PC-9 (cell line): ENCODE data around the gene KRTAP10-5. TPM values are rescaled to one million over a fixed set of nuclear protein-coding genes. Genes with fewer than 3 reads are reported as not detected.

ENCODE experiments used
- BruUV-seq: library from RNA; stranded (reverse); fragments of 400-500 nt; replicated peaks from 2 replicates; lab custom pipeline; 2021; lab: Mats Ljungman, UMichigan
- CTCF ChIA-PET: fragments of 300-600 bp; sonication (Branson Sonifier 250); formaldehyde crosslinking; loops from one replicate; lab custom pipeline; 2022; ENCODE audit warnings: antibody characterized with exemption; lab: Charles Lee
- POLR2A ChIA-PET: fragments of 300-600 bp; sonication (Branson Sonifier 250); formaldehyde crosslinking; loops from one replicate; lab custom pipeline; 2022; ENCODE audit warnings: antibody characterized with exemption; ENCODE audit not compliant: unreplicated experiment; lab: Charles Lee
- DNase-seq, 2 experiments: peaks; one replicate each; pipeline versions ENCODE4 v3.0.0 to v3.0.0-alpha.2; 2015 to 2022; ENCODE audit warnings: mixed read lengths in 1 of 2
- H2AFZ ChIP-seq: fragments of 200-600 bp; sonication (generic); 2 replicates; pipeline ENCODE4 v1.8.1; 2017; ENCODE audit warnings: antibody characterized with exemption
- H3F3A ChIP-seq: fragments of 200-600 bp; sonication (generic); 2 replicates; pipeline ENCODE4 v1.8.1; 2017; ENCODE audit warnings: antibody characterized with exemption, mild to moderate bottlenecking, low read depth; ENCODE audit not compliant: insufficient read depth
- H3K27ac ChIP-seq: fragments of 200-600 bp; sonication (generic); 2 replicates; pipeline ENCODE4 v1.6.1; 2016; ENCODE audit warnings: mixed run types
- H3K27me3 ChIP-seq: fragments of 200-600 bp; sonication (generic); 2 replicates; pipeline ENCODE4 v1.6.1; 2016; ENCODE audit warnings: low read depth, mixed run types; ENCODE audit not compliant: insufficient read depth
- H3K36me3 ChIP-seq: fragments of 200-600 bp; sonication (generic); 2 replicates; pipeline ENCODE4 v1.6.1; 2016; ENCODE audit warnings: low read depth, mixed run types
- H3K4me1 ChIP-seq: fragments of 200-600 bp; sonication (generic); replicated peaks from 2 replicates; pipeline ENCODE4 v1.6.1; 2016; ENCODE audit warnings: mixed run types; ENCODE audit not compliant: insufficient read depth
- H3K4me2 ChIP-seq: fragments of 200-600 bp; sonication (generic); 2 replicates; pipeline ENCODE4 v1.6.1; 2017; ENCODE audit warnings: mixed run types
- H3K4me3 ChIP-seq: fragments of 200-600 bp; sonication (generic); 2 replicates; pipeline ENCODE4 v1.6.1; 2016; ENCODE audit warnings: mixed run types
- H3K79me2 ChIP-seq: fragments of 200-600 bp; sonication (generic); 2 replicates; pipeline ENCODE4 v1.6.1; 2017; ENCODE audit warnings: low read depth, mixed run types
- H3K9me2 ChIP-seq: fragments of 200-600 bp; sonication (generic); 2 replicates; pipeline ENCODE4 v1.8.1; 2017; ENCODE audit warnings: mild to moderate bottlenecking; ENCODE audit not compliant: insufficient read depth
- H3K9me3 ChIP-seq: fragments of 200-600 bp; sonication (generic); 2 replicates; pipeline ENCODE4 v1.8.1; 2016; ENCODE audit warnings: low read depth; ENCODE audit not compliant: insufficient read depth
- H4K20me1 ChIP-seq: fragments of 200-600 bp; sonication (generic); 2 replicates; pipeline ENCODE4 v1.8.1; 2017; ENCODE audit not compliant: insufficient read depth
- EZH2 ChIP-seq: fragments of 200-600 bp; sonication (generic); IDR thresholded peaks from 2 replicates; pipeline ENCODE4 v1.8.0; 2017; ENCODE audit warnings: antibody characterized with exemption, low read depth
- intact Hi-C: fragments of 100-400 bp; cut with micrococcal nuclease; formaldehyde crosslinking; loops from one replicate; pipeline ENCODE4 v1.10.0; 2022; ENCODE audit not compliant: unreplicated experiment
- total RNA-seq: library from RNA; stranded (reverse); gene quantifications from 2 replicates; pipeline ENCODE4 v1.2.3, GENCODE V29; 2021
- TF ChIP-seq, protein P1 (sequence below): fragments of 200-600 bp; sonication (generic); conservative IDR thresholded peaks from 2 replicates; pipeline ENCODE4 v1.6.1; 2017; ENCODE audit warnings: mixed run types, antibody characterized with exemption, mild to moderate bottlenecking, moderate library complexity

Gene KRTAP10-5
- total RNA-seq, 1 experiment from 2014 or later = not detected

DNA sequence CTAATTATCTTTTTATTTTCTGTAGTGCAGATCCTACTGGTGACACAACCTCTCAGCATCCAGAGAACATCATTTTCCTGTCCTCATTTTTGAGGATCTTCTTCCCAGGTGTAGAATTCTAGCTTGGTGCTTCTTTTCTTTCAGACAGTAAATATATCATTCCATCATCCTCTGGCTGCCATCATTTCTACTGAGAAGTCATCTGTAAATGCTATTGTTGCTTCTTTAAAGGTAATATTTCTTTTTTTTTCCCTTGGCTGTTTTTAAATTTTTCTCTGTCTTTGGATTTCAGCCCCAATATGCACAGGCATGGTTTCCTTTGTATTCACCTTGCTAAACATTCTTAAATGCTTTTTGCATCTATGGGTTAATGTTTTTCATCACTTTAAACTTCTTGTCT lies 43.2 kb upstream of the KRTAP10-5 start:
- no peak overlapping the region for H3K27ac ChIP-seq
- H3K27me3 ChIP-seq = peaks cover 17% of the 10 kb centered on the region
- H3K9me3 ChIP-seq = peaks cover 4% of the 10 kb centered on the region; the same call in 1 of the 2 replicates
- no peak overlapping the region for H2AFZ ChIP-seq
- no peaks in the 10 kb centered on the region for H4K20me1 ChIP-seq
- no peak for TF ChIP-seq EZH2
- TF ChIP-seq, protein P1, sequence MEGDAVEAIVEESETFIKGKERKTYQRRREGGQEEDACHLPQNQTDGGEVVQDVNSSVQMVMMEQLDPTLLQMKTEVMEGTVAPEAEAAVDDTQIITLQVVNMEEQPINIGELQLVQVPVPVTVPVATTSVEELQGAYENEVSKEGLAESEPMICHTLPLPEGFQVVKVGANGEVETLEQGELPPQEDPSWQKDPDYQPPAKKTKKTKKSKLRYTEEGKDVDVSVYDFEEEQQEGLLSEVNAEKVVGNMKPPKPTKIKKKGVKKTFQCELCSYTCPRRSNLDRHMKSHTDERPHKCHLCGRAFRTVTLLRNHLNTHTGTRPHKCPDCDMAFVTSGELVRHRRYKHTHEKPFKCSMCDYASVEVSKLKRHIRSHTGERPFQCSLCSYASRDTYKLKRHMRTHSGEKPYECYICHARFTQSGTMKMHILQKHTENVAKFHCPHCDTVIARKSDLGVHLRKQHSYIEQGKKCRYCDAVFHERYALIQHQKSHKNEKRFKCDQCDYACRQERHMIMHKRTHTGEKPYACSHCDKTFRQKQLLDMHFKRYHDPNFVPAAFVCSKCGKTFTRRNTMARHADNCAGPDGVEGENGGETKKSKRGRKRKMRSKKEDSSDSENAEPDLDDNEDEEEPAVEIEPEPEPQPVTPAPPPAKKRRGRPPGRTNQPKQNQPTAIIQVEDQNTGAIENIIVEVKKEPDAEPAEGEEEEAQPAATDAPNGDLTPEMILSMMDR = no peak
- no peaks in the 10 kb centered on the region for H3K36me3 ChIP-seq
- H3F3A ChIP-seq = no peaks in the 10 kb centered on the region
- ChIA-PET POLR2A (no interaction called here), CTCF (no interaction called here)
- H3K4me3 ChIP-seq = no peak overlapping the region
- H3K4me2 ChIP-seq = no peak overlapping the region
- H3K4me1 ChIP-seq = no peaks in the 10 kb centered on the region
- H3K79me2 ChIP-seq = no peaks in the 10 kb centered on the region
- DNase-seq = no peak
- no TSS peak for BruUV-seq
- intact Hi-C loops = no loop called here
- no peaks in the 10 kb centered on the region for H3K9me2 ChIP-seq

DNA sequence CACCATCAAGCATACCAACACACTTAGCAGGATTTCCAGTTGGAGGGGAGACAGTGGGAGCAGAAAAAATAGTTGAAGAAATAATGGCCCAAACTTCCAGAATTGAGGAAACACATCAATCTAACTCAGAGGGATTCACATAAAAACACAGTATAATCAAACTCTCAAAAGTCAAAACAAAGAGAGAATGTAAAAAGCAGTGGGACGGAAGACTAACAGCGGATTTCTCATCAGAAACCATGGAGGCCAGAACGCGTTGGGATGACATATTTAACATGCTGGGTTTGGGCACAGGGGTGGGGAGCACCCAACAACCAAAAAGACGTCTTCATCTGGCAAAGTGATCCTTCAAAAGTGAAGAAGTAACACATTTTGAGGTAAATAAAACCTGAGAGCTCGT lies 39.5 kb upstream of the KRTAP10-5 start:
- no TSS peak for BruUV-seq
- Histone ChIP-seq H3K4me3 (no peak overlapping the region), H3F3A (no peaks in the 10 kb centered on the region), H3K27ac (no peak overlapping the region), H2AFZ (no peak overlapping the region), H3K79me2 (no peaks in the 10 kb centered on the region), H3K36me3 (no peaks in the 10 kb centered on the region), H3K4me1 (no peaks in the 10 kb centered on the region), H3K9me3 (peaks cover 4% of the 10 kb centered on the region; the same call in 1 of the 2 replicates), H3K9me2 (no peaks in the 10 kb centered on the region), H3K4me2 (no peak overlapping the region), H3K27me3 (peaks cover 23% of the 10 kb centered on the region), H4K20me1 (no peaks in the 10 kb centered on the region)
- POLR2A ChIA-PET = no interaction called here
- DNase-seq = no peak
- intact Hi-C loops = no loop called here
- TF ChIP-seq, protein P1 = no peak
- no peak for TF ChIP-seq EZH2
- CTCF ChIA-PET = no interaction called here

DNA sequence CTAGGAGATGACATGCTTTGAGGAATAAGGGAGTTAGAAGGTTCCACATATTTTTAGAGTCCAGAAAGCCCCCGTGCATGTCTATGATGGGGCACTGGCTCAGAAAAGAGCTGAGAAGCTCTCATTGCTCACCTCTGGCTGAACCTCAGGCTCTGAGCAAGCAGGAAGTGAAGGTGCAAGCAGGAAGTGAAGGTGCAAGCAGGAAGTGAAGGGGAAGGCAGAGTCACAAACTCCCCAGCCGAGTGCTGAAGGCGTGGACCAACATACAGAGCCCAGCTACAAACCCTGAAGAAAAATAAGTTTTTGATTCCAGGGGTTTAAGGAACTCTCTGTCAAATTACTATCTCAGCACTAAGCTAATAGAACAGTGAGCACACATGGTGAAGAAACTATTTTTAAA lies 38.5 kb upstream of the KRTAP10-5 start:
- H3K27me3 ChIP-seq = peaks cover 32% of the 10 kb centered on the region
- H4K20me1 ChIP-seq = no peaks in the 10 kb centered on the region
- DNase-seq = no peak
- H3K4me2 ChIP-seq = no peak overlapping the region
- no peak for TF ChIP-seq EZH2
- TF ChIP-seq, protein P1 = no peak
- intact Hi-C loops = no loop called here
- H3K9me2 ChIP-seq = no peaks in the 10 kb centered on the region
- H3K36me3 ChIP-seq = no peaks in the 10 kb centered on the region
- no peaks in the 10 kb centered on the region for H3F3A ChIP-seq
- H2AFZ ChIP-seq = no peak overlapping the region
- H3K27ac ChIP-seq = no peak overlapping the region
- no TSS peak for BruUV-seq
- no peaks in the 10 kb centered on the region for H3K79me2 ChIP-seq
- ChIA-PET POLR2A (no interaction called here), CTCF (no interaction called here)
- H3K9me3 ChIP-seq = peaks cover 4% of the 10 kb centered on the region; the same call in 1 of the 2 replicates
- no peaks in the 10 kb centered on the region for H3K4me1 ChIP-seq
- H3K4me3 ChIP-seq = no peak overlapping the region
